ENCODE measurements around the gene MTARC2. TPM values are rescaled to one million over a fixed set of nuclear protein-coding genes. Genes with fewer than 3 reads are reported as not detected.
A peak's percentile ranks its signal among the peaks of the same experiment; 100 is the strongest.

The MTARC2 gene
- total RNA-seq, 1 experiment from 2014 or later, result 15.2 TPM

GRCh38 chr1:220776254-220776653 is 28.1 kb downstream of the MTARC2 start:
- TF ChIP-seq MXD4 (CRISPR knock-in tag; IDR thresholded peaks at IDR 0.05; ENCODE audit: borderline replicate concordance) (no peak), HMGA2 (CRISPR knock-in tag; IDR thresholded peaks at IDR 0.05) (peak; percentile 95)
- ChIA-PET CTCF (interaction anchor here (0.9 to 2.6 kb wide), 42 partner anchors 7 to 586 kb away, joined by 3 to 78 read pairs (median 4); partner anchors contain the start of genes MTARC1 and MTARC2), POLR2A (no interaction called here)
- H3K36me3 Mint-ChIP-seq, result no peaks in the 10 kb centered on the region
- no peak for ATAC-seq
- no peaks in the 10 kb centered on the region for H3K9me3 Mint-ChIP-seq
- H3K27ac Mint-ChIP-seq, result no peak overlapping the region
- H3K4me3 Mint-ChIP-seq, result no peak overlapping the region
- H3K27me3 Mint-ChIP-seq (ENCODE audit: low read depth), result no peaks in the 10 kb centered on the region
- peaks cover 14% of the 10 kb centered on the region for H3K4me1 Mint-ChIP-seq
- DNase-seq (ENCODE audit: low spot score), result no peak

- Mint-ChIP-seq H3K4me3 (no peak overlapping the region), H3K36me3 (no peaks in the 10 kb centered on the region; the same call in 1 of the 2 replicates), H3K27me3 (ENCODE audit: low read depth) (no peaks in the 10 kb centered on the region), H3K4me1 (peaks cover 14% of the 10 kb centered on the region), H3K9me3 (no peaks in the 10 kb centered on the region), H3K27ac (no peak overlapping the region)
- ChIA-PET POLR2A (interaction anchor here (0.5 to 0.8 kb wide), 3 partner anchors 10 to 505 kb away, joined by 3 to 5 read pairs (median 4); partner anchors contain the start of genes MTARC1 and RAB3GAP2), CTCF (interaction anchor here (0.6 to 2.6 kb wide), 46 partner anchors 10 to 587 kb away, joined by 3 to 78 read pairs (median 4); partner anchors contain the start of genes C1orf115, MTARC1 and MTARC2)
- ATAC-seq (peak; percentile 99), DNase-seq (ENCODE audit: low spot score) (peak; percentile 90)
- TF ChIP-seq ESRRA (CRISPR knock-in tag; IDR thresholded peaks at IDR 0.05; ENCODE audit: borderline replicate concordance), result no peak
- peak; percentile 39; the same call in 1 of the 2 replicates for TF ChIP-seq ZNF121 (CRISPR knock-in tag; IDR thresholded peaks at IDR 0.05)
- TF ChIP-seq CTCF (IDR thresholded peaks at IDR 0.05), result peak; percentile 86
Measured at GRCh38 chr1:220776720-220777326, 28.7 kb downstream of the MTARC2 start.

- no peaks in the 10 kb centered on the region; the same call in 1 of the 2 replicates for H3K36me3 Mint-ChIP-seq
Measured at GRCh38 chr1:220783453-220783852, 35.3 kb downstream of the MTARC2 start.

More at GRCh38 chr1:220783453-220783852, 35.3 kb downstream of the MTARC2 start:
- Mint-ChIP-seq H3K4me1 (peaks cover 26% of the 10 kb centered on the region), H3K27ac (no peak overlapping the region), H3K9me3 (no peaks in the 10 kb centered on the region), H3K4me3 (no peak overlapping the region), H3K27me3 (ENCODE audit: low read depth) (peaks cover 3% of the 10 kb centered on the region; the same call in 1 of the 2 replicates)
- ATAC-seq (no peak), DNase-seq (ENCODE audit: low spot score) (no peak)
- TF ChIP-seq FOXP4 (CRISPR knock-in tag; IDR thresholded peaks at IDR 0.05) (no peak), ZNF263 (CRISPR knock-in tag; IDR thresholded peaks at IDR 0.05; ENCODE audit: low read depth) (no peak), OVOL2 (CRISPR knock-in tag; IDR thresholded peaks at IDR 0.05; ENCODE audit: borderline replicate concordance) (no peak), ATF3 (CRISPR knock-in tag; conservative IDR thresholded peaks at IDR 0.05) (no peak), ZNF425 (CRISPR knock-in tag; conservative IDR thresholded peaks at IDR 0.05) (no peak)
- ChIA-PET POLR2A (no interaction called here), CTCF (interaction anchor here (1.0 kb wide), 1 partner anchor 8 kb away, joined by 3 read pairs; no protein-coding TSS in a partner anchor)
